H9 (cell line): ENCODE measurements around the gene SLC9A7. TPM values are rescaled to one million over a fixed set of nuclear protein-coding genes. Genes with fewer than 3 reads are reported as not detected.

ENCODE experiments used
- DNase-seq: peaks from one replicate; pipeline ENCODE4 v3.0.0-alpha.2; 2017
- H2AFZ ChIP-seq: one replicate; pipeline ENCODE4 v1.6.1; 2013; ENCODE audit warnings: mild to moderate bottlenecking, low read length, control low read depth, moderate library complexity
- H2AK5ac ChIP-seq: 2 replicates; pipeline ENCODE4 v1.6.1; 2013; ENCODE audit warnings: low read length, control low read depth, mixed read lengths; ENCODE audit not compliant: insufficient read length
- H2BK120ac ChIP-seq: one replicate; pipeline ENCODE4 v1.6.1; 2013; ENCODE audit warnings: low read depth, mild to moderate bottlenecking, low read length, control low read depth, inconsistent platforms; ENCODE audit not compliant: poor library complexity, severe bottlenecking
- H2BK12ac ChIP-seq: 2 replicates; pipeline ENCODE4 v1.6.1; 2013; ENCODE audit warnings: low read length, control low read depth, mixed read lengths, low read depth; ENCODE audit not compliant: insufficient read length
- H2BK15ac ChIP-seq: 2 replicates; pipeline ENCODE4 v1.6.1; 2013; ENCODE audit warnings: low read depth, low read length, control low read depth
- H2BK20ac ChIP-seq: one replicate; pipeline ENCODE4 v1.6.1; 2013; ENCODE audit warnings: low read depth, mild to moderate bottlenecking, low read length, control low read depth, inconsistent platforms; ENCODE audit not compliant: poor library complexity, severe bottlenecking
- H2BK5ac ChIP-seq: 2 replicates; pipeline ENCODE4 v1.6.1; 2013; ENCODE audit warnings: low read length, control low read depth, mixed read lengths; ENCODE audit not compliant: insufficient read length
- H3K14ac ChIP-seq: 2 replicates; pipeline ENCODE4 v1.6.1; 2013; ENCODE audit warnings: low read length, control low read depth; ENCODE audit not compliant: insufficient read depth
- H3K18ac ChIP-seq: 2 replicates; pipeline ENCODE4 v1.6.1; 2013; ENCODE audit warnings: low read depth, mild to moderate bottlenecking, mixed read lengths, low read length, control low read depth; ENCODE audit not compliant: insufficient read length
- H3K23ac ChIP-seq: 2 replicates; pipeline ENCODE4 v1.6.1; 2013; ENCODE audit warnings: low read length, control low read depth, mixed read lengths, low read depth; ENCODE audit not compliant: insufficient read length
- H3K23me2 ChIP-seq: 2 replicates; pipeline ENCODE4 v1.6.1; 2013; ENCODE audit warnings: low read depth, mild to moderate bottlenecking, mixed read lengths, low read length, control low read depth; ENCODE audit not compliant: insufficient read length, poor library complexity, severe bottlenecking
- H3K27ac ChIP-seq: 2 replicates; pipeline ENCODE4 v1.5.1; 2013; ENCODE audit warnings: low read length, control low read depth, mixed read lengths, low read depth; ENCODE audit not compliant: insufficient read length
- H3K27me3 ChIP-seq: 2 replicates; pipeline ENCODE4 v1.6.1; 2013; ENCODE audit warnings: low read length, control low read depth, inconsistent platforms; ENCODE audit not compliant: insufficient read depth
- H3K4ac ChIP-seq: 2 replicates; pipeline ENCODE4 v1.6.1; 2013; ENCODE audit warnings: low read depth, mild to moderate bottlenecking, control low read depth, inconsistent platforms, low read length, moderate library complexity
- H3K4me1 ChIP-seq: 2 replicates; pipeline ENCODE4 v1.6.1; 2013; ENCODE audit warnings: low read length, control low read depth, inconsistent platforms; ENCODE audit not compliant: insufficient read depth
- H3K4me2 ChIP-seq: 2 replicates; pipeline ENCODE4 v1.6.1; 2013; ENCODE audit warnings: low read length, control low read depth, mixed read lengths; ENCODE audit not compliant: insufficient read length, insufficient read depth
- H3K56ac ChIP-seq: 2 replicates; pipeline ENCODE4 v1.6.1; 2013; ENCODE audit warnings: low read depth, mild to moderate bottlenecking, mixed read lengths, low read length, control low read depth; ENCODE audit not compliant: insufficient read length
- H3K79me1 ChIP-seq: 2 replicates; pipeline ENCODE4 v1.6.1; 2013; ENCODE audit warnings: low read depth, mild to moderate bottlenecking, moderate library complexity, low read length, control low read depth, inconsistent platforms; ENCODE audit not compliant: insufficient read depth, poor library complexity, severe bottlenecking
- H3K79me2 ChIP-seq: 2 replicates; pipeline ENCODE4 v1.6.1; 2013; ENCODE audit warnings: low read length, control low read depth, inconsistent platforms; ENCODE audit not compliant: insufficient read depth
- H3K9ac ChIP-seq: 2 replicates; pipeline ENCODE4 v1.6.1; 2013; ENCODE audit warnings: low read length, control low read depth, mixed read lengths; ENCODE audit not compliant: insufficient read length; ENCODE audit errors: extremely low read depth
- H3K9me3 ChIP-seq: one replicate; pipeline ENCODE4 v1.6.1; 2013; ENCODE audit warnings: low read depth, low read length, inconsistent platforms; ENCODE audit not compliant: control insufficient read depth
- H3T11ph ChIP-seq: one replicate; pipeline ENCODE4 v1.6.1; 2013; ENCODE audit warnings: mild to moderate bottlenecking, low read length, control low read depth, inconsistent platforms
- H4K20me1 ChIP-seq: one replicate; pipeline ENCODE4 v1.6.1; 2013; ENCODE audit not compliant: control insufficient read depth, insufficient read length, insufficient read depth
- H4K5ac ChIP-seq: 2 replicates; pipeline ENCODE4 v1.6.1; 2013; ENCODE audit warnings: low read depth, mild to moderate bottlenecking, mixed read lengths, low read length, control low read depth; ENCODE audit not compliant: insufficient read length
- H4K8ac ChIP-seq: replicated peaks from 2 replicates; pipeline ENCODE4 v1.6.1; 2013; ENCODE audit warnings: low read length, control low read depth, mixed read lengths, low read depth; ENCODE audit not compliant: insufficient read length
- H4K91ac ChIP-seq: 2 replicates; pipeline ENCODE4 v1.6.1; 2013; ENCODE audit warnings: low read depth, mild to moderate bottlenecking, moderate library complexity, mixed read lengths, low read length, control low read depth; ENCODE audit not compliant: insufficient read length
- H3K27ac Mint-ChIP-seq, 3 experiments: 2 replicates in 2 of 3; 3 replicates in 1 of 3; pipeline ENCODE4 v1.8.0; 2020 to 2021; ENCODE audit warnings: mixed read lengths in 3 of 3, mild to moderate bottlenecking in 1 of 3, moderate library complexity in 1 of 3
- H3K27me3 Mint-ChIP-seq: 2 replicates; pipeline ENCODE4 v1.8.0; 2021; ENCODE audit warnings: low read depth, mild to moderate bottlenecking, moderate library complexity, mixed read lengths
- H3K36me3 Mint-ChIP-seq, 3 experiments: 2 replicates in 2 of 3; 3 replicates in 1 of 3; pipeline ENCODE4 v1.8.0; 2020 to 2021; ENCODE audit warnings: low read depth in 3 of 3, mixed read lengths in 3 of 3; ENCODE audit not compliant: insufficient read depth in 1 of 3
- H3K4me1 Mint-ChIP-seq, 2 experiments: 2 replicates each; pipeline ENCODE4 v1.8.0; 2020; ENCODE audit warnings: mixed read lengths in 2 of 2
- H3K4me3 Mint-ChIP-seq, 2 experiments: 2 replicates in 1 of 2; 3 replicates in 1 of 2; pipeline ENCODE4 v1.8.0; 2020 to 2021; ENCODE audit warnings: mild to moderate bottlenecking in 2 of 2, mixed read lengths in 2 of 2, moderate library complexity in 1 of 2
- H3K9me3 Mint-ChIP-seq, 2 experiments: 2 replicates in 1 of 2; 3 replicates in 1 of 2; pipeline ENCODE4 v1.8.0; 2020; ENCODE audit warnings: mild to moderate bottlenecking in 2 of 2, mixed read lengths in 2 of 2, moderate library complexity in 1 of 2
- CTCF ChIP-seq: fragments of 200-600 bp; sonication (generic); conservative IDR thresholded peaks from 3 replicates; pipeline ENCODE4 v1.8.0; 2021; ENCODE audit warnings: antibody characterized with exemption, mild to moderate bottlenecking
- WGBS: extraction: QIAGEN DNeasy Blood & Tissue Kit; methylation state at CpG from one replicate; pipeline ENCODE4 v1.1.7; 2013; ENCODE audit warnings: missing lambda C conversion rate, low lambda C conversion rate, mixed read lengths; ENCODE audit not compliant: insufficient read length; ENCODE audit errors: extremely low coverage; 5-methylcytosine and 5-hydroxymethylcytosine counted together
- total RNA-seq: library from RNA; stranded (reverse); gene quantifications from 2 replicates; pipeline ENCODE4 v1.2.1, GENCODE V29; 2021

SLC9A7 gene
- total RNA-seq, 1 experiment from 2014 or later: 5.9 TPM

GRCh38 chrX:46673620-46674359 is 85.1 kb downstream of the SLC9A7 start:
- no peak overlapping the region for H3K27ac Mint-ChIP-seq
- H3K27ac ChIP-seq: no peak overlapping the region
- H4K20me1 ChIP-seq: no peaks in the 10 kb centered on the region
- no peak overlapping the region for H2BK120ac ChIP-seq
- H3T11ph ChIP-seq: no peak overlapping the region
- peaks cover 65 to 70% of the 10 kb centered on the region in 2 experiments for H3K9me3 Mint-ChIP-seq
- no peak overlapping the region for H3K4ac ChIP-seq
- DNase-seq: no peak
- H4K91ac ChIP-seq: no peak overlapping the region
- H3K27me3 Mint-ChIP-seq: no peaks in the 10 kb centered on the region
- no peak overlapping the region for H3K9ac ChIP-seq
- H3K79me1 ChIP-seq: no peaks in the 10 kb centered on the region
- H3K18ac ChIP-seq: no peak overlapping the region
- no peak overlapping the region for H4K5ac ChIP-seq
- no peaks in the 10 kb centered on the region for H3K23me2 ChIP-seq
- H3K56ac ChIP-seq: no peak overlapping the region
- no peak overlapping the region for H3K23ac ChIP-seq
- H3K14ac ChIP-seq: no peak overlapping the region
- WGBS: 100% methylated on average over 1 of the region's 5 CpGs
- no peak for TF ChIP-seq CTCF
- H3K4me1 ChIP-seq: no peaks in the 10 kb centered on the region
- no peaks in the 10 kb centered on the region for H3K79me2 ChIP-seq
- no peak overlapping the region for H2BK15ac ChIP-seq
- no peak overlapping the region for H2BK5ac ChIP-seq
- no peaks in the 10 kb centered on the region for H3K27me3 ChIP-seq
- H2AK5ac ChIP-seq: no peak overlapping the region
- H3K4me2 ChIP-seq: no peak overlapping the region
- H3K4me1 Mint-ChIP-seq: no peaks in the 10 kb centered on the region
- H2BK20ac ChIP-seq: no peak overlapping the region
- no peak overlapping the region for H3K4me3 Mint-ChIP-seq
- peaks cover 9 to 27% (median 15%) of the 10 kb centered on the region in 3 experiments; a peak in 6 of 7 replicates for H3K36me3 Mint-ChIP-seq
- H4K8ac ChIP-seq: no peak overlapping the region
- H3K9me3 ChIP-seq: peaks cover 18% of the 10 kb centered on the region
- H2BK12ac ChIP-seq: no peak overlapping the region
- H2AFZ ChIP-seq: no peak overlapping the region
